Natural killer cell treated with Interleukin-12 subunit alpha and Interleukin-12 subunit beta and Interleukin-15 and Interleukin-18, amount 100 ng/mL, for 72 hours (primary cell): ENCODE data around the gene DNAH8. TPM values are rescaled to one million over a fixed set of nuclear protein-coding genes. Genes with fewer than 3 reads are reported as not detected.

Source experiments
- ATAC-seq, 2 donors: fragments of 150-1000 bp; cut with Tn5 transposase in 1 of 2; sonication (Bioruptor Pico), chemical (Tn5 transposase) in 1 of 2; 2 replicates each; pipeline ENCODE4 v1.10.0; 2021
- DNase-seq: peaks from one replicate; pipeline ENCODE4 v3.0.0; 2022; ENCODE audit warnings: low spot score
- H3K27ac Mint-ChIP-seq, 2 donors: 1 replicate in 1 of 2; 2 replicates in 1 of 2; pipeline ENCODE4 v1.8.0; 2022; ENCODE audit warnings: mixed read lengths in 2 of 2, mild to moderate bottlenecking in 1 of 2, moderate library complexity in 1 of 2
- H3K27me3 Mint-ChIP-seq, 2 donors: 1 replicate in 1 of 2; 2 replicates in 1 of 2; pipeline ENCODE4 v1.8.0; 2022; ENCODE audit warnings: mixed read lengths in 2 of 2
- H3K36me3 Mint-ChIP-seq: one replicate; pipeline ENCODE4 v1.8.0; 2022; ENCODE audit warnings: mixed read lengths
- H3K4me1 Mint-ChIP-seq, 2 donors: 1 replicate in 1 of 2; 2 replicates in 1 of 2; pipeline ENCODE4 v1.8.0; 2022; ENCODE audit warnings: low read depth in 2 of 2, mixed read lengths in 2 of 2, mild to moderate bottlenecking in 1 of 2
- H3K4me3 Mint-ChIP-seq: one replicate; pipeline ENCODE4 v1.8.0; 2022; ENCODE audit warnings: mixed read lengths
- H3K9me3 Mint-ChIP-seq: 2 replicates; pipeline ENCODE4 v1.8.0; 2022; ENCODE audit warnings: mixed read lengths
- total RNA-seq, 2 donors: library from RNA; stranded (reverse); gene quantifications; one replicate each; pipeline ENCODE4 v1.2.3, GENCODE V29; 2022

The DNAH8 gene
- total RNA-seq, 2 donors from 2014 or later: 0.12 to 0.22 TPM

DNA sequence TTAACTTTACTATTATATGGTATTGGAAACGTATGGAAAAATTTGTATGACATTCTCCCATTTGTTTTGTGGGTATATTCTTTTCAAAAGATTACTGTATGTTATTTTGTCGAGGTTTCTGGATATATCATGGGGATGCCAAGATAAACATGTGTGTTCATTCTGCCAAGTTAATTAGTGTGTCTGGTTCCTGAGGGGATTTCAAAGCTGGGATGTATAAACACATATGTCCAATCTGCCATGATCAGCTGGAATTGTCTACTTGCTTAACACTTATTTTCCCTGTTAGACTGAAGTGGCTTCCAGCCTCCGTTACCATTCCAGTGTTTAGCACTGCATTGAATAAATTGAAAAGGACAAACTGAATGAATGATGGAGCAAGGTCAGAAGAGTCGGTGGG, 86.2 kb downstream of the DNAH8 start:
- DNase-seq (no peak), ATAC-seq (no peak)
- Mint-ChIP-seq H3K9me3 (no peaks in the 10 kb centered on the region), H3K36me3 (no peaks in the 10 kb centered on the region), H3K4me3 (no peak overlapping the region), H3K27ac (no peak overlapping the region), H3K4me1 (peaks cover 0 to 5% of the 10 kb centered on the region in 2 donors), H3K27me3 (peaks cover 41 to 64% of the 10 kb centered on the region in 2 donors)

DNA sequence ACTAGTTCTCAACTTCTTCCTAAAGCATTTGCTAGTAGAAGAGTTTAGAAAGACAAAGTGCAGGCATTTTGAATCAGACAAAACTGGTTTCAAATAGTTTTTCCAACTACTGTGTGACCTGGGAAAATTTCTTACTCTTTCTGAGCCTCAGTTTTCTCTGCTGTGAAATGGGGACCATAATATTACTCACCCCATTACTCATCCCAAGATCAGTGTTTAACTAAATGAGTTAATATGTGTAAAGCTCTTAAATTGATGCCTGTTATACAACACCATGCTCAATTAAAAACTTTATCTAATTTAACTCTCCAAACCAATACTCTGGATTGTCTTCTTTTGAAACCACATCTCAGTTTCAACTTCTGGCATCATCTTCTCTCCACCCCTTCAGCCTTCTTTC, 87.4 kb downstream of the DNAH8 start:
- Mint-ChIP-seq H3K36me3 (no peaks in the 10 kb centered on the region), H3K4me1 (peaks cover 0 to 5% of the 10 kb centered on the region in 2 donors), H3K9me3 (no peaks in the 10 kb centered on the region), H3K27me3 (peaks cover 37 to 60% of the 10 kb centered on the region in 2 donors), H3K27ac (no peak overlapping the region), H3K4me3 (no peak overlapping the region)
- DNase-seq (no peak), ATAC-seq (no peak)

DNA sequence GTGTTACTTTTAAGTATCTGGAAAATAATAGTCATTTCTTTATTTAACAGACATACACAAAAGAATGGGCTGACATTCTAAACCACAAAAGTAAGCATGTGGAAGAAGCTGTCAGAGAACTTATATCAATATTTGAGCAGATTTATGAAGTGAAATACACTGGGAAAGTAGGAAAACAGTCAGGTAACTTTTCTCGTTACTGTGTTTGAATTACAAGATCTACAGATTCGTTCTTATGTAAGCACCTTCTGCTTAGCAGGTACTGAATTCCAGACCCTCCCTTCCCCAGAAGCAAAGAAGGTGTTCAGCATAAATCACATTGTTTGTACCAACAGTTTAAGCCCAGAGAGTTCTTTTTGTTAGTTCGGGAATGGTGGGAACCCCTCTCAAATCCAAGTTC, 88.0 kb downstream of the DNAH8 start:
- Mint-ChIP-seq H3K9me3 (no peaks in the 10 kb centered on the region), H3K27ac (no peak overlapping the region), H3K4me1 (peaks cover 0 to 5% of the 10 kb centered on the region in 2 donors), H3K4me3 (no peak overlapping the region), H3K27me3 (peaks cover 33 to 61% of the 10 kb centered on the region in 2 donors), H3K36me3 (no peaks in the 10 kb centered on the region)
- no peak for DNase-seq
- ATAC-seq: no peak

DNA sequence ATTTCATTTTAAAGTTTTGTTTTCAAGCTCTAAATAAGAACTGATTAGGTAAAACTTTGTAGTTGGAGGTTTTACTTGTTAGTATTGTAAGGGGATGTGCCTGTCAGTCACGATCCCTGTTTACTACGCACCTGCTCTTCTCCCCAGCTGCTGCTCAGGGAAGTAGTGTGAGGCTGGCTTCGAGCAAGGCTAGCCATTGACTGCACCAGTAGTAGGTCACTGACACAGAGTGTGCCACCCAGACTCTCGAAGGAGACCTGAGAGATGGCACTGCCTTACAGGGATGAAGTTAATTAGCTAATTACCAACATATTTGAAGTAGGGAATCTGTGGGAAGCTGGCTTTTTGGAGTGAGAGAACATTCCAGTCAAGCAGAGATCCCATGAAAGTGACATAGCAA, 89.2 kb downstream of the DNAH8 start:
- peaks cover 0 to 4% of the 10 kb centered on the region in 2 donors for H3K4me1 Mint-ChIP-seq
- peaks cover 30 to 56% of the 10 kb centered on the region in 2 donors for H3K27me3 Mint-ChIP-seq
- DNase-seq (no peak), ATAC-seq (no peak)
- H3K4me3 Mint-ChIP-seq: no peak overlapping the region
- H3K36me3 Mint-ChIP-seq: no peaks in the 10 kb centered on the region
- H3K9me3 Mint-ChIP-seq: no peaks in the 10 kb centered on the region
- no peak overlapping the region for H3K27ac Mint-ChIP-seq

DNA sequence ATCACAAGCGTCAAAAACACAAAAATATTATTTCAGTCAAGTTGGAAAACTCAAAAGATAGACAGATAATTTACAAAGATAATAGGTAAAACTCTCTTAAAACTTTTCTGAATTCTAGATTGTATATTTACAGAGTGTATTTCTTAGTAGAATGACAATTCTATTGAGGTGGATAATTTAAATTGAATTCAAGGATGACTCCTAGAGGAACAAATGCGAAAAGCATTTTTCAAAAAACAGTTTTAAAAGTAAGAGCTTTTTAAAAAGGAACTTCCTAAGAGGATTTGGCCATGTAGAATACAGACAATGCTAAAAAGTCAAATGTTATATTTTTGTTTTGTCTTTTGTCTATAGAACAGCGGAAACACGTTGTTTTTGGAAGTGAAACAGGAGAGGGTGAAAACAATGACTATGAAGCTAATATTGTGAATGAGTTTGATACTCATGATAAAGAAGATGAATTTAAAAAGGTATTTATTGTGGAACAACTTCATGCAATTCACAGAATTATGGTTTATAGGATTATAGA, 90.1 kb downstream of the DNAH8 start:
- no peak for DNase-seq
- no peak for ATAC-seq
- no peaks in the 10 kb centered on the region for H3K9me3 Mint-ChIP-seq
- no peak overlapping the region for H3K4me3 Mint-ChIP-seq
- H3K27ac Mint-ChIP-seq: no peak overlapping the region
- H3K4me1 Mint-ChIP-seq: no peaks in the 10 kb centered on the region
- H3K27me3 Mint-ChIP-seq: peaks cover 28 to 48% of the 10 kb centered on the region in 2 donors
- no peaks in the 10 kb centered on the region for H3K36me3 Mint-ChIP-seq

DNA sequence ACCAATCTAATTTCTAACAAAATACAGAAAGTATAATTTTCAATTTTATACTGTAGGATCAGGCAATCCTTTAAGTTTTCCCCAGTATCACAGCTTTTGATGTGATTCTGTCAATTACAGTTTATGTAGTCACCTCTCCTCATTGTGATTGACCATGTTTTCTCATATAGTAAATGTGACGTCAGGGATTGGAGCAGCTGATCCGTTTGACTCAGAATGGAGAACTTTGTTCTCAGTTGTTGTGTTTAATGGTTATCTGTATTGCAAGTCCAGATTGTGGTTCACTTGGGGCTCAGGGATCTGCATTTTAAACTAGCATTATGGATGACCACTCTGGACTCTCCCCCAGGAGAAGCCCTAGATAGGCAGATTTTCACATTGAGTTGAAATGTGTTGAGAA, 90.6 kb downstream of the DNAH8 start:
- no peak overlapping the region for H3K4me3 Mint-ChIP-seq
- H3K9me3 Mint-ChIP-seq: no peaks in the 10 kb centered on the region
- ATAC-seq: no peak
- H3K4me1 Mint-ChIP-seq: no peaks in the 10 kb centered on the region
- no peak for DNase-seq
- H3K27me3 Mint-ChIP-seq: peaks cover 29 to 45% of the 10 kb centered on the region in 2 donors
- no peaks in the 10 kb centered on the region for H3K36me3 Mint-ChIP-seq
- H3K27ac Mint-ChIP-seq: no peak overlapping the region

DNA sequence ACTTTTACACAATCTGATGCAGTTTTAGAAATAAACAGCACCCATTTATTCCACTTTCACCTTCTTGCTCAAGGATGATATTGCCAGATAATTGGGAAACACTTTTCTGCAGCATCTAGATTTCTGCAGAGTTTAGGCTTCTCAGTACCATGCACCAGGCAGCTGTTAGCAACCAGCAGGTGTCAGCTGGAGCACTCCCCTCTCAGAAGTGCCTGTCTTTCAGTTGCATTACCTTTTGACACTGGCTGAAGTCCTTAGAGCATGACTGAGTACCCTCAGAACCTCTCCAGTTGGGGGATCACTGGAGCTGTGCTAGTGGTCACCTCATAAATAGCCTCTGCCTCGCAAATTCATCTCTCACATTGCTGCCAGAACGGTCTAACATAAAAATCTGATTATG, 91.2 kb downstream of the DNAH8 start:
- Mint-ChIP-seq H3K4me3 (no peak overlapping the region), H3K36me3 (no peaks in the 10 kb centered on the region), H3K4me1 (no peaks in the 10 kb centered on the region), H3K9me3 (no peaks in the 10 kb centered on the region), H3K27me3 (peaks cover 32 to 41% of the 10 kb centered on the region in 2 donors), H3K27ac (no peak overlapping the region)
- DNase-seq: no peak
- no peak for ATAC-seq

DNA sequence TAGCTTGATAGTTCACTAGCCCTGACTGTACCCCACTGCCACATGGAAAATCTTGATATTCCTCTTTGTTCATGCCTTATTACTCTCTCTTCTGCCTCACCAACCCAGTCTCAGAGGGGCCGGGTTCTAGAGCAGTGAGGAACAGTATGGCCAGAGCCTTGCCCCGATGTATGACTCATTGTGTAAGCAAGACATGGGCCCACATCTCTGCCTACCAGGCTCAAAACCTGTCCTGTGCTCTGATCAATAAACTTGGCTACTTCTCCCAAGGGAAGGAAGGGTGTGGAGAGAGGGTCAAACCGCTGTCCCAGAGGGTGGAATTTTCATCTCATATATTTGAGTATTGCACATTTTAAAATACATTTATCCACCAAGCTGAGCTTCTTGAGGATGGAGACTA, 91.7 kb downstream of the DNAH8 start:
- no peaks in the 10 kb centered on the region for H3K36me3 Mint-ChIP-seq

DNA sequence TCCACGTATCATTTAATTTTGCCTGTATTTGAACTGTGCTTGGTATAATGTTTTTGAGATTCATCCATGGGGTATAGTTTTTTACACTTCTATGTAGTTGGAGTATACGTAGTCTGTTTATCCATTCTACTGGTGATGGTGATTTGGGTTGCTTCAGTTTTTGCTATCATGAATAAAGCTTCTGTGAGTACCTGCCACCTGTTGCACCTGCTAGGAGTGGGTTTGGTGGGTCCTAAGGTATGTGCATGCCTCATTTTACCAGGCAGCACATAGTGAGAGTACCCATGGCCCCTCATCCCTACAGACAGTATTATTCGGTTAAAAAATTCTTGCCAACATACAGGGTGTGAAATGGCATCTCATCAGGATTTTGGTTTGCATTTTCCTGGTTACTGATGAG, 92.9 kb downstream of the DNAH8 start:
- Mint-ChIP-seq H3K27me3 (peaks cover 38 to 46% of the 10 kb centered on the region in 2 donors), H3K36me3 (no peaks in the 10 kb centered on the region), H3K4me3 (no peak overlapping the region), H3K4me1 (no peaks in the 10 kb centered on the region), H3K9me3 (no peaks in the 10 kb centered on the region), H3K27ac (no peak overlapping the region)
- ATAC-seq (no peak), DNase-seq (no peak)

More for the DNA sequence above, 91.7 kb downstream of the DNAH8 start:
- ATAC-seq: no peak
- Mint-ChIP-seq H3K27ac (no peak overlapping the region), H3K27me3 (peaks cover 34 to 36% of the 10 kb centered on the region in 2 donors), H3K4me1 (no peaks in the 10 kb centered on the region), H3K9me3 (no peaks in the 10 kb centered on the region), H3K4me3 (no peak overlapping the region)
- no peak for DNase-seq

DNA sequence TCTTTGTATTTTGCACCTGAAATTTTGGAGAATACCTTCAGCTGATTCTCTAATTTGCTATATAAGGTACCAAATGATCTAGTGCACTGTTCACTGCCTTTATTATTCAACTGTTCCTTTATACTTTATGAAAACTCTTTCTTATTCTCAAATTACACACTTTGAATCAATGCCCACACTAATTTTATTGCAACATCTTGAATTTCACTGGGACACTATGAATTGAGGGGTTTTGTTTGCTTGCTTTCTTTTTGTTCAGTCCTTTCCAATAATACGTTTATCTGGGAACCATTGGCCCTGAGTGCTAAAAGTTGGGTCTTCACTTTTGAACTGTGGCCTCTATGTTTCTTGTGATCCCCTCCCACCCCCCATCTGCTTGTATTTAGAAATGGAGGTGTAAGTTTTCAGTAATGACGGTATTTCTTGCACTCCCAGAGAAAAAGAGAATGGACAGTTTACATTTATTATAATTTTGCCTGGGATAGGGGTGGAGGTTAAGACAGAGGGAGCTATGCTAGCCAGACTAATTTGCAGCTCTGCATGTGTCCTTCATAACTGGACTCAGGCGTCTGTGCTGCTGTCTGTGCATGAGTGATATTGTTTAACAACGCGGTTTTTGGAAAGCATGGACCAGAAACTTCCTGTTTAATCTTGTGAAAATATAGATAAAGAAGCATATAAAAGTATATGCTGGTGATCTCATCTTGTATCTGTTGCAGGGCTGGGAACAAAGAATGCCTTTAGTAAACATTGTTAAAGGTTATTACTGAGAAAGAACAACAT, 98.1 kb downstream of the DNAH8 start:
- Mint-ChIP-seq H3K9me3 (no peaks in the 10 kb centered on the region), H3K27me3 (peaks cover 35 to 38% of the 10 kb centered on the region in 2 donors), H3K36me3 (no peaks in the 10 kb centered on the region), H3K4me3 (no peak overlapping the region), H3K4me1 (no peaks in the 10 kb centered on the region), H3K27ac (no peak overlapping the region)
- DNase-seq (no peak), ATAC-seq (no peak)

DNA sequence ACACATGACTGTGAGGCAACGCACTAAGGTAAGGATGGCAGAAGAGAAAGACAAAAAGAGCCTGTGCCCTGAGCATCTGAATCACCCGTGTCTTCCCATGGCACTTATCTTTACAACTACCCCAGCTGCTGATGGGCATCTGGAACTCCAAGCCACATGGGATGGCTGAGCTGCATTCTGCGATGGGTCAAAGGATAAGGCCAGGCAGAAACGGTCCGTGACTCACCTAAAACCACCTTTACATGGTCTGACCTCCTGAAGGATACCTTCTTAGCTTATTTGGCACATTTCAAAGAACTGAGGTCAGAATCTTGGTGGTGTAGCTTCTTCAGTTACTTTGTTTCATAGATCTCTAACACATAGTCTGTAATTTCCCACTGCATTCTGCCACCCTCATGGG, 99.7 kb downstream of the DNAH8 start:
- no peaks in the 10 kb centered on the region for H3K36me3 Mint-ChIP-seq
- H3K4me3 Mint-ChIP-seq: no peak overlapping the region
- no peaks in the 10 kb centered on the region for H3K9me3 Mint-ChIP-seq
- H3K27me3 Mint-ChIP-seq: peaks cover 37 to 44% of the 10 kb centered on the region in 2 donors
- no peaks in the 10 kb centered on the region for H3K4me1 Mint-ChIP-seq
- ATAC-seq (no peak), DNase-seq (no peak)
- H3K27ac Mint-ChIP-seq: no peak overlapping the region

DNA sequence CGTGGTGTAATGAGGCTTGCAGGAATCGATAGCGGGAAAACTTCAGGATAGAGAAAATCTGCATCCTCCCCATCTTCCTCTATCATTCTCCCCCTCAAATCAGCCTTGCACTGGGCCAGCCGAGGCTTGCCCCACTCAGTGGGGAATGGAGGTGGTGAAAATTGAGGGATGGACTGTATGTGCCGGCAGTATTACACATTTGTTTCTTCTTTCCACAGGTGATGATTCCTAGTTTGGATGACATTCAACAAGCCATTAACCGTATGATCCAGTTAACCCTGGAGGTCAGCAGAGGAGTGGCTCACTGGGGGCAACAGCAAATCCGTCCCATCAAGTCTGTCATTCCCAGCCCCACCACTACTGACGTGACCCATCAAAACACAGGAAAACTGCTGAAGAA, 100.1 kb downstream of the DNAH8 start:
- ATAC-seq (no peak), DNase-seq (no peak)
- H3K27ac Mint-ChIP-seq: no peak overlapping the region
- H3K4me1 Mint-ChIP-seq: no peaks in the 10 kb centered on the region
- H3K9me3 Mint-ChIP-seq: no peaks in the 10 kb centered on the region
- no peak overlapping the region for H3K4me3 Mint-ChIP-seq
- H3K36me3 Mint-ChIP-seq: no peaks in the 10 kb centered on the region
- peaks cover 41 to 49% of the 10 kb centered on the region in 2 donors for H3K27me3 Mint-ChIP-seq

DNA sequence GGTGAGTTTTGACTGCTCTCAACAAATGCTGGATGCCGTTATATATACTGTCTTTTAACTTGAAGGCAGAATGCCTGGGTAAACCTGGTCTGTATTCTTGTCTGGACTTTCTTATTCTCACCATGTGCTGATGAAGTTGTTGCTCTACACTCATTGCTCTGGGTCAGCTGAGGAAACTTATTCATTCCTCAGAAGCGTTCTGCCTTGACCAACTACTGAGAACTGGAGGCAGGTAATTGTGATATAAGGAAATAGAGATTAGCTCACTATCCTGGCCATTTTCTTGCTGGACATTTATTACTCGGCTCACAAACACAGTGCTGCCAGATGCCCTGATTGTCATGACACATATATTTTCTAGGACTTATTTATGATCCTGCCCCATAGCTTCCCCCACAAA, 103.6 kb downstream of the DNAH8 start:
- DNase-seq (no peak), ATAC-seq (no peak)
- Mint-ChIP-seq H3K36me3 (no peaks in the 10 kb centered on the region), H3K27me3 (peaks cover 31 to 56% of the 10 kb centered on the region in 2 donors), H3K27ac (no peak overlapping the region), H3K4me1 (no peaks in the 10 kb centered on the region), H3K4me3 (no peak overlapping the region), H3K9me3 (no peaks in the 10 kb centered on the region)

DNA sequence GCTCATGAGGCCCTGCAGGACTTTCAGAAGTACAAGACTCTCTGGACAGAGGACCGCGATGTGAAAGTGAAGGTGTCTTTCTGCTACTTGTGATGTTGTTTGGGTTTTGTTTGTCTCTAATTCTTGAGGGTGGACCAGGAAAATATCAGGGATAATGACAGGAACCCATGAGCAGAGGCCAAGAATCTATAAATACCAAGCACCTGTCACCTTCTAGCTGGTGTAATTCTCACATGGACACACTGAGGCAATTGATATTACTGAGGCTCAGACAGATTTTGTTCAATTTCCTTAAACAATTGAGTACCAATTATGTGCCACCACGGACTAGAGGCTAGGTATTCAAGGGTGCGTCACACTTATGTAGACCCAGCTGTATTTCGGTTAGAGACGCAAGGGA, 107.9 kb downstream of the DNAH8 start:
- ATAC-seq: no peak
- Mint-ChIP-seq H3K4me3 (no peak overlapping the region), H3K27ac (no peak overlapping the region), H3K4me1 (no peaks in the 10 kb centered on the region), H3K36me3 (no peaks in the 10 kb centered on the region), H3K27me3 (peaks cover 29 to 53% of the 10 kb centered on the region in 2 donors), H3K9me3 (no peaks in the 10 kb centered on the region)
- no peak for DNase-seq
